SU-DHL-6 (cell line): ENCODE data around the gene FANCI.
A peak's percentile ranks its signal among the peaks of the same experiment; 100 is the strongest.

Experiments
- H2AFZ ChIP-seq: fragments of 200-600 bp; sonication (generic); 2 replicates; pipeline ENCODE4 v1.6.1; 2014; ENCODE audit warnings: low read depth, mild to moderate bottlenecking, moderate library complexity, mixed read lengths, antibody characterized with exemption, low read length; ENCODE audit not compliant: severe bottlenecking
- H3F3A ChIP-seq: fragments of 200-600 bp; shearing (Covaris generic); 2 replicates; pipeline ENCODE4 v1.6.0; 2016; ENCODE audit warnings: antibody characterized with exemption, mild to moderate bottlenecking; ENCODE audit not compliant: insufficient read depth
- H3K27ac ChIP-seq: fragments of 200-600 bp; sonication (generic); 2 replicates; pipeline ENCODE4 v1.5.1; 2016; ENCODE audit warnings: low read depth, mild to moderate bottlenecking, low read length, moderate library complexity, mixed read lengths
- H3K27me3 ChIP-seq: fragments of 200-600 bp; sonication (generic), shearing (Covaris generic); 2 replicates; pipeline ENCODE4 v1.6.0; 2014; ENCODE audit warnings: mild to moderate bottlenecking, low read length
- H3K36me3 ChIP-seq: fragments of 200-600 bp; sonication (generic); 2 replicates; pipeline ENCODE4 v1.6.1; 2014; ENCODE audit warnings: mild to moderate bottlenecking, low read length, mixed read lengths
- H3K4me2 ChIP-seq: fragments of 300-600, 200-600 bp; shearing (Covaris generic), sonication (generic); 2 replicates; pipeline ENCODE4 v1.6.0; 2014; ENCODE audit warnings: low read length, low read depth, mild to moderate bottlenecking; ENCODE audit not compliant: poor library complexity, severe bottlenecking
- H3K4me3 ChIP-seq: fragments of 200-600 bp; sonication (generic); 2 replicates; pipeline ENCODE4 v1.5.1; 2014; ENCODE audit warnings: antibody characterized with exemption, low read length, mild to moderate bottlenecking, mixed read lengths; ENCODE audit not compliant: insufficient read depth, poor library complexity, severe bottlenecking
- H3K79me2 ChIP-seq: fragments of 200-600 bp; sonication (generic); 2 replicates; pipeline ENCODE4 v1.6.1; 2014; ENCODE audit warnings: mild to moderate bottlenecking, low read length, moderate library complexity; ENCODE audit not compliant: insufficient read depth
- H3K9ac ChIP-seq: fragments of 200-600 bp; sonication (generic); 2 replicates; pipeline ENCODE4 v1.7.0; 2014; ENCODE audit warnings: mild to moderate bottlenecking, low read length
- H3K9me2 ChIP-seq: fragments of 200-600 bp; sonication (generic); replicated peaks from 2 replicates; pipeline ENCODE4 v1.6.1; 2014; ENCODE audit warnings: low read length; ENCODE audit not compliant: insufficient read depth
- H3K9me3 ChIP-seq: fragments of 200-600 bp; sonication (generic); 2 replicates; pipeline ENCODE4 v1.6.1; 2014; ENCODE audit warnings: low read length, mixed read lengths; ENCODE audit not compliant: insufficient read depth
- H4K20me1 ChIP-seq: fragments of 200-600 bp; sonication (generic); 2 replicates; pipeline ENCODE4 v1.6.1; 2014; ENCODE audit warnings: low read depth, mild to moderate bottlenecking, antibody characterized with exemption, low read length, moderate library complexity, mixed read lengths
- EZH2phosphoT487 ChIP-seq: fragments of 200-600 bp; sonication (generic), shearing (Covaris generic); conservative IDR thresholded peaks from 2 replicates; pipeline ENCODE4 v1.6.1; 2018; ENCODE audit warnings: mild to moderate bottlenecking, antibody characterized with exemption, low read length, moderate library complexity, mixed read lengths
- TF ChIP-seq, protein P1 (sequence below): fragments of 200-600 bp; sonication (generic); IDR thresholded peaks from one replicate; pipeline ENCODE4 v1.5.1; 2017; ENCODE audit warnings: antibody characterized with exemption, mild to moderate bottlenecking, low read length, moderate library complexity; ENCODE audit not compliant: insufficient read depth, poor library complexity, severe bottlenecking

FANCI gene

DNA sequence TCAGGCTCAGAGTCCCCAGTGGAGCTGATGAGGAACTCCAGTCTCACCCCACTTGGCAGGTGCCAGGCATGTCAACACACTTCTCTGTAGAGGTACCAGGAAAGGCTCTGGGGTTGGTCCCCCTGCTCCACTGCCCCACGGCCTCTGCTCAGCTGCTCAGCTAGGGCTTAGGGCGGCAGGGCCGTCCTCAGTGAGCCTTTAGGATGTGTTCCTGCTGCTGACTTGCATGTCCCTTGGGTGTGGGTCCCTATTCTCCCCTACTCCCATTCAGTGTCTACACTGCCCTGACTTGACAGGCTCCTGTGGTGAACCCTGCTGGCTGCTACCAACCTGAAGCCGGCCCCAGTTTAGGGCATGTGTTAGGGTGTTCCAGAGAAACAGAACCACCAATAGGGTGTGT, 108.7 kb downstream of the FANCI start:
- Histone ChIP-seq H3K4me2 (no peak overlapping the region), H3K9me2 (no peaks in the 10 kb centered on the region), H3K27me3 (no peaks in the 10 kb centered on the region), H3F3A (no peaks in the 10 kb centered on the region), H2AFZ (no peak overlapping the region), H3K9ac (no peak overlapping the region), H3K79me2 (no peaks in the 10 kb centered on the region), H3K27ac (no peak overlapping the region), H3K4me3 (no peak overlapping the region), H3K36me3 (no peaks in the 10 kb centered on the region), H3K9me3 (no peaks in the 10 kb centered on the region), H4K20me1 (no peaks in the 10 kb centered on the region)
- no peak for TF ChIP-seq EZH2phosphoT487
- TF ChIP-seq, protein P1, sequence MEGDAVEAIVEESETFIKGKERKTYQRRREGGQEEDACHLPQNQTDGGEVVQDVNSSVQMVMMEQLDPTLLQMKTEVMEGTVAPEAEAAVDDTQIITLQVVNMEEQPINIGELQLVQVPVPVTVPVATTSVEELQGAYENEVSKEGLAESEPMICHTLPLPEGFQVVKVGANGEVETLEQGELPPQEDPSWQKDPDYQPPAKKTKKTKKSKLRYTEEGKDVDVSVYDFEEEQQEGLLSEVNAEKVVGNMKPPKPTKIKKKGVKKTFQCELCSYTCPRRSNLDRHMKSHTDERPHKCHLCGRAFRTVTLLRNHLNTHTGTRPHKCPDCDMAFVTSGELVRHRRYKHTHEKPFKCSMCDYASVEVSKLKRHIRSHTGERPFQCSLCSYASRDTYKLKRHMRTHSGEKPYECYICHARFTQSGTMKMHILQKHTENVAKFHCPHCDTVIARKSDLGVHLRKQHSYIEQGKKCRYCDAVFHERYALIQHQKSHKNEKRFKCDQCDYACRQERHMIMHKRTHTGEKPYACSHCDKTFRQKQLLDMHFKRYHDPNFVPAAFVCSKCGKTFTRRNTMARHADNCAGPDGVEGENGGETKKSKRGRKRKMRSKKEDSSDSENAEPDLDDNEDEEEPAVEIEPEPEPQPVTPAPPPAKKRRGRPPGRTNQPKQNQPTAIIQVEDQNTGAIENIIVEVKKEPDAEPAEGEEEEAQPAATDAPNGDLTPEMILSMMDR: no peak

DNA sequence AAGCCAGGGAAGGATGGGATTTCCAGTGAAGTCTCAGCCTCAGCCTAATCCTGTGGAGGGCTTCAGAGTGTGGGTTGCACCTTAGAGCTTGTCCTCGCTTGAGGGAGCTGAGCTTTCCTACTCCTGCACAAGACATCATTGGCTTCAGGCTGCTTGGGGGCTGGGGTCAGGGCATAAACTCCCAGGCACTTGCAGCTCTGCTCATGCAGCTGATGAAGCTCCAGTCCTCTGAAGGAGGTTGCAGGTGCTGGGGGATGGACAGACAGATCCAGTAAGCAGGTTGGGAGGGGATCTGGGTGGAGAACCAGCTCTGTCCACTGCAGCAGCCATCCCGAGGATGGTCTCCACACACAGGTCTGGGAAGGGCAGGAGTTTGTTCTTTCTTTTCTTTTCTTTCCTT, 110.2 kb downstream of the FANCI start:
- no peaks in the 10 kb centered on the region for H3K9me2 ChIP-seq
- no peak overlapping the region for H3K27ac ChIP-seq
- H3K4me3 ChIP-seq: no peak overlapping the region
- no peak overlapping the region for H3K9ac ChIP-seq
- H3K4me2 ChIP-seq: no peak overlapping the region
- no peaks in the 10 kb centered on the region for H3F3A ChIP-seq
- TF ChIP-seq, protein P1: no peak
- TF ChIP-seq EZH2phosphoT487: no peak
- no peaks in the 10 kb centered on the region for H3K27me3 ChIP-seq
- no peak overlapping the region for H2AFZ ChIP-seq
- H3K79me2 ChIP-seq: no peaks in the 10 kb centered on the region
- H3K36me3 ChIP-seq: no peaks in the 10 kb centered on the region
- H3K9me3 ChIP-seq: no peaks in the 10 kb centered on the region
- no peaks in the 10 kb centered on the region for H4K20me1 ChIP-seq

DNA sequence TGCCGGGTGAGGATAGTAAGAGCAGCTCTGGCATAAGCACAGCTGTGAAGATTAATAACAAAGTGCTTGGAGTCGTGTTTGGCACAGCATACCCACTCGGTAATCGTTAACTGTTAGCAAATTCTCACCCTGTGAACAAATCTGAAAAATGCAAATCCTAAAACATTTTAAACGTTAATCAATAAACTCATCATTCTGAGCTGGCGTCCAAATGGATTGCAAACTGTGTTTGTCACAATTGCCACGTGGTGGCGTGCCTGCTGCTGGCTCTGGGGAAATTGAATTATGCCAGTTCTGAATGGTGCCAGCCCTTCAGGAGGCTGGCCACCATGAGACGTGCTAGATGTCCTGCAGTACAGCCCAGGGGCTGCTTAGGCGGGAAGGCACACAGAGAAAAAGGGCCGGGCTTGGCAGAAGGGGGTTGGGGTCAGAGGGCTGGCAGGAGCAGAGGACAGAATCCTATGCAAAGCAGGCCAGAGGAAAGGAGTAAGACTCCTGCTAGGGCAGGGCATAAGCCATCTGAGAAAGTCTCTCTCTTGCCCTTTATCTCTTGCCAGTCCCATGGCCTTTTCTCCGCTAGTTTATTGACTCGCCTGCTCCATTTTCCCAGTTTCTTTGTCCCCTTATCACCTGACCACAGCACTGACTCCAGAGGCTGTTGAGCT, 113.0 kb downstream of the FANCI start:
- Histone ChIP-seq H3K27me3 (no peaks in the 10 kb centered on the region), H4K20me1 (no peaks in the 10 kb centered on the region), H2AFZ (no peak overlapping the region), H3K27ac (no peak overlapping the region), H3K9me3 (no peaks in the 10 kb centered on the region), H3F3A (no peaks in the 10 kb centered on the region), H3K36me3 (no peaks in the 10 kb centered on the region), H3K9me2 (no peaks in the 10 kb centered on the region), H3K9ac (no peak overlapping the region), H3K79me2 (no peaks in the 10 kb centered on the region), H3K4me3 (no peak overlapping the region), H3K4me2 (no peak overlapping the region)
- TF ChIP-seq, protein P1: peak; percentile 54
- TF ChIP-seq EZH2phosphoT487: no peak
